Activated T-cell treated with anti-CD3 and anti-CD28 coated beads, Interleukin-2, amount 50 U/mL, for 72 hours (primary cell): ENCODE results near the gene CTDSP1. TPM values are rescaled to one million over a fixed set of nuclear protein-coding genes. Genes with fewer than 3 reads are reported as not detected.

Experiments
- ATAC-seq, 2 donors: fragments of 150-1000 bp; cut with Tn5 transposase; replicated peaks in 1 of 2; 2 replicates each; pipeline ENCODE4 v1.10.0; 2021; ENCODE audit warnings: moderate library complexity in 2 of 2, mild to moderate bottlenecking in 1 of 2
- DNase-seq, 2 donors: peaks; one replicate each; pipeline ENCODE4 v3.0.0; 2021 to 2022; ENCODE audit warnings: mixed read lengths in 1 of 2
- H3K27ac Mint-ChIP-seq: one replicate; pipeline ENCODE4 v1.8.0; 2022; ENCODE audit warnings: mild to moderate bottlenecking, moderate library complexity, mixed read lengths
- H3K27me3 Mint-ChIP-seq: one replicate; pipeline ENCODE4 v1.8.0; 2022; ENCODE audit warnings: low read depth, mixed read lengths
- H3K36me3 Mint-ChIP-seq, 2 donors: one replicate each; pipeline ENCODE4 v1.8.0; 2022; ENCODE audit warnings: mixed read lengths in 2 of 2, mild to moderate bottlenecking in 1 of 2; ENCODE audit not compliant: insufficient read depth in 2 of 2
- H3K4me1 Mint-ChIP-seq: one replicate; pipeline ENCODE4 v1.8.0; 2022; ENCODE audit warnings: low read depth, mixed read lengths
- H3K4me3 Mint-ChIP-seq, 2 donors: one replicate each; pipeline ENCODE4 v1.8.0; 2022; ENCODE audit warnings: mild to moderate bottlenecking in 2 of 2, mixed read lengths in 2 of 2, moderate library complexity in 2 of 2
- H3K9me3 Mint-ChIP-seq, 2 donors: one replicate each; pipeline ENCODE4 v1.8.0; 2022; ENCODE audit warnings: mixed read lengths in 2 of 2
- total RNA-seq, 2 donors: library from RNA; stranded (reverse); gene quantifications; one replicate each; pipeline ENCODE4 v1.2.3, GENCODE V29; 2022

The CTDSP1 gene
- 10 to 100 TPM; 76.7 to 79.0 TPM for total RNA-seq

- H3K36me3 Mint-ChIP-seq: peaks cover 0 to 2% of the 10 kb centered on the region in 2 donors
- ATAC-seq (peak; percentile 52 to 59), DNase-seq (peak; percentile 92 to 94)
- peaks cover 45% of the 10 kb centered on the region for H3K4me1 Mint-ChIP-seq
- peak within 1 kb of the TSS; percentile 87 for H3K27ac Mint-ChIP-seq
- no peaks in the 10 kb centered on the region for H3K9me3 Mint-ChIP-seq
- H3K27me3 Mint-ChIP-seq: peaks cover 15% of the 10 kb centered on the region
- H3K4me3 Mint-ChIP-seq: peak within 1 kb of the TSS; percentile 90 to 92
Measured at GRCh38 chr2:218399391-218400166, at the start of gene CTDSP1. TSS of gene CTDSP1 (plus strand) at chr2:218399868. CDS start at chr2:218400091, 223 bp downstream.

GRCh38 chr2:218354045-218354444 lies 45.6 kb upstream of the CTDSP1 start:
- Mint-ChIP-seq H3K27ac (no peak overlapping the region), H3K27me3 (no peaks in the 10 kb centered on the region), H3K36me3 (peaks cover 4 to 9% of the 10 kb centered on the region in 2 donors), H3K4me3 (no peak overlapping the region), H3K4me1 (no peaks in the 10 kb centered on the region), H3K9me3 (peaks cover 4 to 7% of the 10 kb centered on the region in 2 donors)
- ATAC-seq (no peak), DNase-seq (no peak)

GRCh38 chr2:218354850-218355443 lies 44.7 kb upstream of the CTDSP1 start:
- Mint-ChIP-seq H3K36me3 (peaks cover 4 to 9% of the 10 kb centered on the region in 2 donors), H3K4me3 (no peak overlapping the region), H3K9me3 (peaks cover 4% of the 10 kb centered on the region in 2 donors), H3K4me1 (no peaks in the 10 kb centered on the region), H3K27me3 (no peaks in the 10 kb centered on the region), H3K27ac (no peak overlapping the region)
- no peak for ATAC-seq
- DNase-seq: no peak

- Mint-ChIP-seq H3K27me3 (no peaks in the 10 kb centered on the region), H3K9me3 (no peaks in the 10 kb centered on the region), H3K36me3 (no peaks in the 10 kb centered on the region), H3K4me3 (peak overlapping the region in 1 of 2 donors; percentile 24), H3K4me1 (no peaks in the 10 kb centered on the region), H3K27ac (no peak overlapping the region)
- DNase-seq: no peak
- no peak for ATAC-seq
Measured at GRCh38 chr2:218357236-218358177, 42.2 kb upstream of the CTDSP1 start.

- Mint-ChIP-seq H3K4me1 (no peaks in the 10 kb centered on the region), H3K9me3 (no peaks in the 10 kb centered on the region), H3K27ac (no peak overlapping the region), H3K27me3 (no peaks in the 10 kb centered on the region), H3K4me3 (no peak overlapping the region), H3K36me3 (no peaks in the 10 kb centered on the region)
- ATAC-seq (no peak), DNase-seq (no peak)
Measured at GRCh38 chr2:218360453-218360852, 39.2 kb upstream of the CTDSP1 start.

GRCh38 chr2:218362606-218363005 lies 37.1 kb upstream of the CTDSP1 start:
- Mint-ChIP-seq H3K4me1 (peaks cover 6% of the 10 kb centered on the region), H3K4me3 (no peak overlapping the region), H3K9me3 (no peaks in the 10 kb centered on the region), H3K36me3 (no peaks in the 10 kb centered on the region), H3K27me3 (no peaks in the 10 kb centered on the region), H3K27ac (no peak overlapping the region)
- ATAC-seq: no peak
- no peak for DNase-seq

GRCh38 chr2:218363736-218364135 lies 35.9 kb upstream of the CTDSP1 start:
- Mint-ChIP-seq H3K27ac (no peak overlapping the region), H3K9me3 (no peaks in the 10 kb centered on the region), H3K4me3 (no peak overlapping the region), H3K27me3 (no peaks in the 10 kb centered on the region), H3K4me1 (peaks cover 17% of the 10 kb centered on the region), H3K36me3 (no peaks in the 10 kb centered on the region)
- ATAC-seq (no peak), DNase-seq (no peak)

- Mint-ChIP-seq H3K4me1 (peaks cover 17% of the 10 kb centered on the region), H3K4me3 (no peak overlapping the region), H3K27me3 (no peaks in the 10 kb centered on the region), H3K27ac (no peak overlapping the region), H3K36me3 (no peaks in the 10 kb centered on the region), H3K9me3 (no peaks in the 10 kb centered on the region)
- ATAC-seq (no peak), DNase-seq (no peak)
Measured at GRCh38 chr2:218364196-218364595, 35.5 kb upstream of the CTDSP1 start.

GRCh38 chr2:218366621-218367414 lies 32.9 kb upstream of the CTDSP1 start:
- no peak overlapping the region for H3K27ac Mint-ChIP-seq

GRCh38 chr2:218367415-218368149 lies 32.1 kb upstream of the CTDSP1 start:
- Mint-ChIP-seq H3K4me1 (peaks cover 25% of the 10 kb centered on the region), H3K9me3 (no peaks in the 10 kb centered on the region), H3K4me3 (peak overlapping the region; percentile 84 to 85), H3K27me3 (no peaks in the 10 kb centered on the region), H3K36me3 (no peaks in the 10 kb centered on the region), H3K27ac (peak overlapping the region; percentile 54)
- peak; percentile 82 to 84 for DNase-seq
- ATAC-seq: peak; percentile 98 to 99

More at GRCh38 chr2:218366621-218367414, 32.9 kb upstream of the CTDSP1 start:
- Mint-ChIP-seq H3K4me3 (peak overlapping the region; percentile 84 to 85), H3K36me3 (no peaks in the 10 kb centered on the region), H3K27me3 (no peaks in the 10 kb centered on the region), H3K4me1 (peaks cover 25% of the 10 kb centered on the region), H3K9me3 (no peaks in the 10 kb centered on the region)
- ATAC-seq: no peak
- DNase-seq: no peak

- H3K27ac Mint-ChIP-seq: peak overlapping the region; percentile 54
- no peak for DNase-seq
- ATAC-seq: no peak
- H3K4me3 Mint-ChIP-seq: peak overlapping the region; percentile 84 to 85
- no peaks in the 10 kb centered on the region for H3K36me3 Mint-ChIP-seq
- H3K4me1 Mint-ChIP-seq: peaks cover 25% of the 10 kb centered on the region
- no peaks in the 10 kb centered on the region for H3K27me3 Mint-ChIP-seq
- no peaks in the 10 kb centered on the region for H3K9me3 Mint-ChIP-seq
Measured at GRCh38 chr2:218368150-218368528, 31.5 kb upstream of the CTDSP1 start.
